Stimulated activated effector memory CD8-positive, alpha-beta T cell treated with anti-CD3 and anti-CD28 coated beads, Interleukin-12 subunit alpha, Interleukin-12 subunit beta, amount 100 ng/mL, for 72 hours (primary cell): ENCODE results near the gene PYURF.
A peak's percentile ranks its signal among the peaks of the same experiment; 100 is the strongest.

ENCODE experiments used
- ATAC-seq: fragments of 150-1000 bp; cut with Tn5 transposase; 2 replicates; pipeline ENCODE4 v1.10.0; 2021
- DNase-seq, 2 donors: peaks; one replicate each; pipeline ENCODE4 v3.0.0; 2021 to 2022; ENCODE audit warnings: low spot score in 2 of 2
- H3K27ac Mint-ChIP-seq: one replicate; pipeline ENCODE4 v1.8.0; 2022; ENCODE audit warnings: mild to moderate bottlenecking, mixed read lengths
- H3K36me3 Mint-ChIP-seq: one replicate; pipeline ENCODE4 v1.8.0; 2022; ENCODE audit warnings: mild to moderate bottlenecking, mixed read lengths
- H3K4me1 Mint-ChIP-seq: one replicate; pipeline ENCODE4 v1.8.0; 2022; ENCODE audit warnings: mixed read lengths
- H3K4me3 Mint-ChIP-seq: one replicate; pipeline ENCODE4 v1.8.0; 2022; ENCODE audit warnings: mild to moderate bottlenecking, mixed read lengths
- H3K9me3 Mint-ChIP-seq: one replicate; pipeline ENCODE4 v1.8.0; 2022; ENCODE audit warnings: mixed read lengths

The PYURF gene

GRCh38 chr4:88522702-88523324, 763 bp downstream of the PYURF start:
- Mint-ChIP-seq H3K4me3 (peak overlapping the region; percentile 94), H3K9me3 (no peaks in the 10 kb centered on the region), H3K36me3 (peaks cover 27% of the 10 kb centered on the region), H3K4me1 (peaks cover 22% of the 10 kb centered on the region), H3K27ac (peak overlapping the region; percentile 94)
- DNase-seq: no peak
- ATAC-seq: peak; percentile 51

GRCh38 chr4:88518911-88519310, 4.7 kb downstream of the PYURF start:
- peaks cover 27% of the 10 kb centered on the region for H3K36me3 Mint-ChIP-seq
- ATAC-seq: no peak
- no peak overlapping the region for H3K27ac Mint-ChIP-seq
- no peak for DNase-seq
- no peaks in the 10 kb centered on the region for H3K9me3 Mint-ChIP-seq
- H3K4me1 Mint-ChIP-seq: peaks cover 12% of the 10 kb centered on the region
- H3K4me3 Mint-ChIP-seq: no peak overlapping the region

- Mint-ChIP-seq H3K27ac (no peak overlapping the region), H3K9me3 (no peaks in the 10 kb centered on the region), H3K4me3 (no peak overlapping the region), H3K4me1 (peaks cover 11% of the 10 kb centered on the region), H3K36me3 (peaks cover 24% of the 10 kb centered on the region)
- no peak for ATAC-seq
- no peak for DNase-seq
Measured at GRCh38 chr4:88517825-88518224, 5.8 kb downstream of the PYURF start.

- no peak overlapping the region for H3K27ac Mint-ChIP-seq
- H3K9me3 Mint-ChIP-seq: no peaks in the 10 kb centered on the region
- DNase-seq: no peak
- peaks cover under 1% of the 10 kb centered on the region for H3K4me1 Mint-ChIP-seq
- H3K36me3 Mint-ChIP-seq: peaks cover 13% of the 10 kb centered on the region
- ATAC-seq: no peak
- no peak overlapping the region for H3K4me3 Mint-ChIP-seq
Measured at GRCh38 chr4:88516746-88517145, 6.8 kb downstream of the PYURF start.

- no peak overlapping the region for H3K4me3 Mint-ChIP-seq
- H3K9me3 Mint-ChIP-seq: no peaks in the 10 kb centered on the region
- no peak for DNase-seq
- ATAC-seq: no peak
- no peak overlapping the region for H3K27ac Mint-ChIP-seq
- H3K4me1 Mint-ChIP-seq: no peaks in the 10 kb centered on the region
- no peaks in the 10 kb centered on the region for H3K36me3 Mint-ChIP-seq
Measured at GRCh38 chr4:88514557-88515511, 8.7 kb downstream of the PYURF start.

- Mint-ChIP-seq H3K9me3 (no peaks in the 10 kb centered on the region), H3K4me1 (no peaks in the 10 kb centered on the region), H3K36me3 (no peaks in the 10 kb centered on the region), H3K27ac (no peak overlapping the region), H3K4me3 (no peak overlapping the region)
- ATAC-seq (no peak), DNase-seq (no peak)
Measured at GRCh38 chr4:88511236-88511635, 12.3 kb downstream of the PYURF start.

- H3K4me3 Mint-ChIP-seq: no peak overlapping the region
- no peak overlapping the region for H3K27ac Mint-ChIP-seq
- H3K36me3 Mint-ChIP-seq: peaks cover 16% of the 10 kb centered on the region
- ATAC-seq: peak; percentile 75
- no peaks in the 10 kb centered on the region for H3K9me3 Mint-ChIP-seq
- H3K4me1 Mint-ChIP-seq: no peaks in the 10 kb centered on the region
- no peak for DNase-seq
Measured at GRCh38 chr4:88503344-88503743, 20.2 kb downstream of the PYURF start.

GRCh38 chr4:88497859-88498409, 25.6 kb downstream of the PYURF start:
- no peaks in the 10 kb centered on the region for H3K9me3 Mint-ChIP-seq
- no peak overlapping the region for H3K27ac Mint-ChIP-seq
- DNase-seq (no peak), ATAC-seq (no peak)
- H3K4me3 Mint-ChIP-seq: no peak overlapping the region
- H3K4me1 Mint-ChIP-seq: no peaks in the 10 kb centered on the region
- H3K36me3 Mint-ChIP-seq: peaks cover 20% of the 10 kb centered on the region

GRCh38 chr4:88489100-88489761, 34.3 kb downstream of the PYURF start:
- ATAC-seq (peak; percentile 55), DNase-seq (no peak)
- Mint-ChIP-seq H3K27ac (peak overlapping the region; percentile 86), H3K4me3 (no peak overlapping the region), H3K36me3 (peaks cover 46% of the 10 kb centered on the region), H3K4me1 (peaks cover 15% of the 10 kb centered on the region), H3K9me3 (no peaks in the 10 kb centered on the region)

GRCh38 chr4:88481537-88481936, 42.0 kb downstream of the PYURF start:
- H3K4me1 Mint-ChIP-seq: no peaks in the 10 kb centered on the region
- ATAC-seq: no peak
- H3K27ac Mint-ChIP-seq: no peak overlapping the region
- no peak for DNase-seq
- peaks cover 30% of the 10 kb centered on the region for H3K36me3 Mint-ChIP-seq
- no peaks in the 10 kb centered on the region for H3K9me3 Mint-ChIP-seq
- H3K4me3 Mint-ChIP-seq: no peak overlapping the region

- Mint-ChIP-seq H3K36me3 (peaks cover 30% of the 10 kb centered on the region), H3K27ac (no peak overlapping the region), H3K4me3 (no peak overlapping the region)
Measured at GRCh38 chr4:88478247-88478646, 45.3 kb downstream of the PYURF start.

GRCh38 chr4:88477229-88477860, 46.2 kb downstream of the PYURF start:
- H3K9me3 Mint-ChIP-seq: no peaks in the 10 kb centered on the region
- H3K36me3 Mint-ChIP-seq: peaks cover 39% of the 10 kb centered on the region
- no peak overlapping the region for H3K4me3 Mint-ChIP-seq
- H3K4me1 Mint-ChIP-seq: no peaks in the 10 kb centered on the region
- ATAC-seq: no peak
- no peak for DNase-seq
- no peak overlapping the region for H3K27ac Mint-ChIP-seq

More at GRCh38 chr4:88478247-88478646, 45.3 kb downstream of the PYURF start:
- no peak for DNase-seq
- Mint-ChIP-seq H3K4me1 (no peaks in the 10 kb centered on the region), H3K9me3 (no peaks in the 10 kb centered on the region)
- ATAC-seq: no peak
